Dermis microvascular lymphatic vessel endothelial cell (primary cell): ENCODE measurements around the gene PBOV1. TPM values are rescaled to one million over a fixed set of nuclear protein-coding genes. Genes with fewer than 3 reads are reported as not detected.

Source experiments
- DNase-seq, 2 donors: peaks; one replicate each; pipeline versions ENCODE4 v3.0.0 to v3.0.0-alpha.2; 2010; ENCODE audit warnings: low read depth in 2 of 2
- total RNA-seq: library from RNA; depleted of rRNA; stranded (reverse); fragments of >200 nt; gene quantifications from 2 replicates; pipeline ENCODE4 v1.2.1, GENCODE V29; 2014

PBOV1 gene
- total RNA-seq, 1 donor from 2014 or later, result not detected

GRCh38 chr6:138205437-138206094, 12.7 kb downstream of the PBOV1 start:
- no peak for DNase-seq

- no peak for DNase-seq
Measured at GRCh38 chr6:138204792-138205384, 13.4 kb downstream of the PBOV1 start.

GRCh38 chr6:138204303-138204702, 14.0 kb downstream of the PBOV1 start:
- no peak for DNase-seq

- no peak for DNase-seq
Measured at GRCh38 chr6:138203315-138203714, 15.0 kb downstream of the PBOV1 start.

GRCh38 chr6:138201836-138202235, 16.5 kb downstream of the PBOV1 start:
- DNase-seq, result no peak

- no peak for DNase-seq
Measured at GRCh38 chr6:138198430-138199091, 19.7 kb downstream of the PBOV1 start.

GRCh38 chr6:138197570-138197969, 20.7 kb downstream of the PBOV1 start:
- DNase-seq, result no peak

- DNase-seq, result no peak
Measured at GRCh38 chr6:138196122-138196738, 22.1 kb downstream of the PBOV1 start.

- DNase-seq, result no peak
Measured at GRCh38 chr6:138194287-138194686, 24.0 kb downstream of the PBOV1 start.

GRCh38 chr6:138188278-138188941, 29.9 kb downstream of the PBOV1 start:
- no peak for DNase-seq

GRCh38 chr6:138187156-138187555, 31.1 kb downstream of the PBOV1 start:
- DNase-seq, result no peak

GRCh38 chr6:138184230-138184629, 34.1 kb downstream of the PBOV1 start:
- DNase-seq, result no peak

GRCh38 chr6:138183790-138184134, 34.5 kb downstream of the PBOV1 start:
- no peak for DNase-seq

- DNase-seq, result no peak
Measured at GRCh38 chr6:138182939-138183789, 35.1 kb downstream of the PBOV1 start.

- no peak for DNase-seq
Measured at GRCh38 chr6:138176652-138177232, 41.5 kb downstream of the PBOV1 start.

- no peak for DNase-seq
Measured at GRCh38 chr6:138175596-138175995, 42.7 kb downstream of the PBOV1 start.

Other genes with a start within 250 kb of the PBOV1 start
- gene PERP, start 111.1 kb downstream of the PBOV1 start, total RNA-seq, result 20.5 and 32.0 TPM in 2 replicates
- 1.8 and 2.5 TPM in 2 replicates for gene ARFGEF3, start 56.6 kb downstream of the PBOV1 start, total RNA-seq
- not detected in 2 replicates for gene SMIM28, start 159.4 kb upstream of the PBOV1 start, total RNA-seq
- gene HEBP2, start 185.7 kb upstream of the PBOV1 start, total RNA-seq, result 10.5 and 11.4 TPM in 2 replicates